GM18505 (cell line): ENCODE data around the gene TM9SF2.
"Not testable (repeated sequence)": the region's sequence is repeated elsewhere in the genome, so short reads cannot be mapped to it uniquely, and the experiment has no call there.

ENCODE experiments used
- ATAC-seq: cut with Tn5 transposase; IDR thresholded peaks from one replicate; pipeline ENCODE4 v1.9.1; 2021; ENCODE audit not compliant: unreplicated experiment
- POLR2A ChIP-seq: IDR thresholded peaks from 4 replicates; pipeline ENCODE4 v1.6.1; 2011; ENCODE audit warnings: borderline replicate concordance; ENCODE audit not compliant: insufficient read depth, insufficient read length; ENCODE audit errors: extremely low read depth

Gene TM9SF2

DNA sequence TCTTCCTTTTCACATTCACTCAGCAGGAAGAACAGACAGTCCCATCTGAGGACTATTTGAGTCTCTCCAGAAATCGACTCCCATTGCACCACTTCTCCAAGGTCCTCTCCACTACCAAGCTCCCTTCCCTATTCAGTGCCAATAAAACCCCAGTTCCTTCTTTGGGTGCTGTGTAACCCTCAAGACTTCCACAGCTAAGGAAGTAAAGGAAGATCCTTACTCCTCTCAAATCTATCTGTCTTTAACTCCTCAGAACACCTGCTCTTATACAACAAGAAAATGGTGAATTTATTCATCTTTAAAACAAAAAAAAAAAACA is 29.2 kb upstream of the TM9SF2 start:
- no peak for TF ChIP-seq POLR2A
- no peak for ATAC-seq

DNA sequence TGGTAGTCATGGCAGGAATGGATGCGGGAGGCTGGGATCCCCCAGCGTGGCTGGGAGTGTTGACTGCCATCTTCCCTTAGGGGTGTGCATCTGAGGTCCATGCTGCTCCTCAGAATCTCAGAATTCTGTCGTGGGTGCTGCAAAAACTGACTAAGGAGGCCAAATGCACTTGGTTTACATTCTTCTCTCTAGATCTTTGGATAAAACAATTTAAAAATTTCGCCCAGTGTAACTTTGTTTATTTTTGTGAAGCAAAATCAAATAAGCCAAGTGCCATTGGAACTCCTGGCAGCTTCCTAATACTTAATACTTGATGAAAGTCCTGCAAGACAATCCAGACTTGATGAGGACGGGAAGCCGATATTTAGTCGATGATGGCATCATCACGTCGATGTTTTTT is 27.8 kb upstream of the TM9SF2 start:
- TF ChIP-seq POLR2A = no peak
- no peak for ATAC-seq

DNA sequence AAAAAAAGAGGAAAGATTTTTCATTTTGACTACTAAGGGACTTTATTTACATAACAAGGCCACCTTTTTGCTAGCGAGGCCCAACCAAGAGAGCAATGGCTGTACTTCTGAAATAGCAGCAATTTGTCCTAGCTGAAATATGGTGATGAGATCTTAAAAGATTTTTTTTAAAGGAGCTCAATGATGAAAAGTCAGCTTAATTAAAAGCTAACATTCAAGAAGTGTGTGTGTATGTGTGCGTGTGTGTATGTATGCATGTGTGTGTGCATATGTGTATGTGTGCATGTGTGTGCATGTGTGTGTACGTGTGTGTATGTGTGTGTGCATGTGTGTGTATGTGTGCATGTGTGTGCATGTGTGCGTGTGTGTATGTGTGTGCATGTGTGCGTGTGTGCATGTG is 24.6 kb upstream of the TM9SF2 start:
- ATAC-seq = no peak
- TF ChIP-seq POLR2A = no peak

DNA sequence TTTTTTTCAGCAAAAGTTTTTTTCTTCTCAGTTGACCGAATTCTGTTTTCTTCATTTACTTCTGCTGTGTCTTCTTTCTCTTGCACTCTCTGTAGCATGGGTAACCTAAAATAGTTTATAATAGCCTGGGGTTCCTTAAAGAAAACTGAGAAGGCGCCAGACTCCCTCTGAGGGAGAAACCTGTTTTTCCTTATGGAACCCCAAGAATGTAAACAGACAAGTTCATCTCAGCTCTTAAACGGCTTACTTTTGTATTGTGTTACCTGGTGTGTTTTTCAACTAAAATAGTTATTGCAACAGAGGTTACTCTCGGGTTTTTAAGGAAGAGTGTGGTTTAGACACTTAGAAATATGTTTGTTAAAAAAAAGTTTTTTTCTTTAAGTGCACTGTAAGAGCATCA is 23.8 kb upstream of the TM9SF2 start:
- ATAC-seq = no peak
- TF ChIP-seq POLR2A = no peak

DNA sequence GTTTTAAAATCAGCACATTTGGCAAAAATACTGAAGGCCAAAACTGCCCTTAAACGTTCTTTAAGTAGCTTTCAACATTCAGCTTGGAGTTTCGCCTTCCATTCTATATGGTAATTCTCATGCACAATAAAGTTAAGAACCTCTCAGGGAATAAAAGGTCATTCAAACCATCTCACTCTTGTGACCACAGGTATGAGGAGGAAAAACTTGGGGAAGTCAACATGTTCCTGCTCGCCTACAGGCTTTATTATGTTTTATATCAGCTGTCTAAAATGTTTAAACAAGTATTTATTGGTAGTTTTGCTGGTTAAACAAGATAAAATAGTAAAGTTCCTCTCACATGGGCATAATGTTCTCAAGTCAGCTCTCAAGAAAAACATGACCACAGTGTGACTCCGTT is 19.9 kb upstream of the TM9SF2 start:
- ATAC-seq = no peak
- no peak for TF ChIP-seq POLR2A

DNA sequence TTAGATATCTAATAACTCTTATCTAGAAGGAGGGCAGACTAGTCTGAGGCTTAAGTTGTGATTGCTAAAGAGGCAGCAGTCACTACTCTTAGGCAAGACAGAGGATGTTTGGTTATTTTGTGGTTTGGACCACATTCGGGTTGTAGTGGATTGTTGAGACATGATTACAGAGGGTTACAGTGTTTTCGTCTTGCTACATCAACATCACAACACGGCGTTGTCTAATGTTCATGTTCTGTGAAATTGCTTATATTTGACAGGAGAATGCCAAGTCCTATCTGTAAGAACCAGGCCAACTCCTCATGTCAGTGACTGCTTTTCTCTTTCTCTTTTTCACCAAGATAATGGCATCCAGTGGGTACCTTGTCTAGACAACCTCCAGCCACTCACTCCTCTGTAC is 16.8 kb upstream of the TM9SF2 start:
- no peak for TF ChIP-seq POLR2A
- no peak for ATAC-seq

DNA sequence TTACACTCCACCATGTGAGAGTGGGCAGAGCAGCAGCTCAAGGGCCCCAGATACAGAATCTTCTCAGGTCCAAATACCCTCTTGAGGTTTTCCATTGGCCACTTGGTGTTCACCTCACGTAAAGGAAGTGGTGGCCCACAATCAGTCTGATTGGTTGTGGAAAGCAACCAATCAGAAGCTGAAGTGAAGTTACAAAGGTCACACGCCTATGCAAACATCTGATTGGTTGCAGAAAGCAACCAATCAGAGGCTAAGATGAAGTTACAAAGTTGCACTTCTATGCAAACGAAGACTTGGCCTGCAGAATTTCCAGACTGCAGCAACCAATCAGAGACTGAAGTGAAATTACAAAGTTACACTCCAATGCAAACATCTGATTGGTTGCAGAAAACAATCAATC is 14.3 kb upstream of the TM9SF2 start:
- no peak for TF ChIP-seq POLR2A
- ATAC-seq = no peak

DNA sequence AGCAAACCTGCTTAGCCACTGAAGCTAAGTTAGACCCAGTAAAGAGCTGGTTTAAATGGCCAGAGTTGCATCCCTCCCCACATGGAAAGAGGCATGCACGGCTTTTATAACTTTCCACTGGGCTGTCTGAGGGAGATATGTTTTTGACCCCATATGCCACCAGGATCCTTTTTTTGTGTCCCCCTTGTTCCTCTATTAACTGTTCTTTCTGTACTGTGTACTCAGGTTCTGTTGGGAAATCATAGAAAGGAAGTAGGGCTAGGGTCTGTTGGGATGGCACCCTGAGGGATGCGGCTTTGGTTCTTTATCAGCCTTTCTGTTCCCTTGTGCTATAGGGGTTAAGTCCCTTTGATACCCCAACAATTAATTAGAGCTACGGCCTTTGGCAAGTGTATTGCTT is 12.2 kb upstream of the TM9SF2 start:
- TF ChIP-seq POLR2A = no peak
- no peak for ATAC-seq

DNA sequence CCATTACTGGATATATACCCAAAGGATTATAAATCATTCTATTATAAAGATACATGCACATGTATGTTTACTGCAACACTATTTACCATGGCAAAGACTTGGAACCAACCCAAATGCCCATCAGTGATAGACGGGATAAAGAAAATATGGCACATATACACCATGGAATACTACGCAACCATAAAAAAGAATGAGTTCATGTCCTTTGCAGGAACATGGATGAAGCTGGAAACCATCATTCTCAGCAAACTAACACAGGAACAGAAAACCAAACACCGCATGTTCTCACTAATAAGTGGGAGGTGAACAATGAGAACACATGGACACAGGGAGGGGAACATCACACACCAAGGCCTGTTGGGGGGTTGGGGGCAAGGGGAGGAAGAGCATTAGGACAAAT is 9.5 kb upstream of the TM9SF2 start:
- ATAC-seq = not testable (repeated sequence)

DNA sequence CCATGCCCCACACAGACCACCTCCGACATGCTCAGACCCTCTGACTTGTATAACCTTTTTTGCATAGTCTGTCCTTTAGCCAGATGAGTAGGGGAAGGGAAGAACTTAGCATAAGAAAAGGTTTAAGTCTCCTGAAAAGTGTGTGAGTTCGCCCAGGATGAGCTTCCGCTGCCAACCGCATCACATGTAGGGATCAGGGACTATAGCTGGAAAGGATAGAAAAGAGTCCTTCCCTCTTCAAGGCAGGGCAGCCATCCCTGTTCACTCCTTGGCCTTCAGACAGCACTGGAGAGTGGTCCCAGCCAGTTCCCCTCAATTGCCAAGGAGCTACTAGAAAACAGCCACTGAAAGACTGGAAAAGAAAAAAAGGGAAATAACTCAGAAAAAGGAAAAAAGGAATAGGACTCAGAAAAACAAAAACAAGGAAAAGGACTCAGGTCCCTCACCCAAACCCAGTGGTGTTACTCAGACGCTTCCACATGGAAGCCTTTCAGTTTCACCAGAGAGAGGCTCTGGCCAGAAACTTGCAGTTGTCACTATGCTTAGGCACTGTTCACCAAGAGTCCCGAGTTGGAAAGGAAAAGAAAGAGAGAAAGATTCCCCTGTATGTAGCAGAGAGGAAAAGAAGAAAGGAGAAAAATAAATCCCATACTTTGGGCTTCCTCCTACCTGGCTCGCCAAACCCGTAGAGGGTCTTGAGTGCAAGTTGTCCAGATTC is 5.6 kb upstream of the TM9SF2 start:
- TF ChIP-seq POLR2A = no peak
- ATAC-seq = no peak

DNA sequence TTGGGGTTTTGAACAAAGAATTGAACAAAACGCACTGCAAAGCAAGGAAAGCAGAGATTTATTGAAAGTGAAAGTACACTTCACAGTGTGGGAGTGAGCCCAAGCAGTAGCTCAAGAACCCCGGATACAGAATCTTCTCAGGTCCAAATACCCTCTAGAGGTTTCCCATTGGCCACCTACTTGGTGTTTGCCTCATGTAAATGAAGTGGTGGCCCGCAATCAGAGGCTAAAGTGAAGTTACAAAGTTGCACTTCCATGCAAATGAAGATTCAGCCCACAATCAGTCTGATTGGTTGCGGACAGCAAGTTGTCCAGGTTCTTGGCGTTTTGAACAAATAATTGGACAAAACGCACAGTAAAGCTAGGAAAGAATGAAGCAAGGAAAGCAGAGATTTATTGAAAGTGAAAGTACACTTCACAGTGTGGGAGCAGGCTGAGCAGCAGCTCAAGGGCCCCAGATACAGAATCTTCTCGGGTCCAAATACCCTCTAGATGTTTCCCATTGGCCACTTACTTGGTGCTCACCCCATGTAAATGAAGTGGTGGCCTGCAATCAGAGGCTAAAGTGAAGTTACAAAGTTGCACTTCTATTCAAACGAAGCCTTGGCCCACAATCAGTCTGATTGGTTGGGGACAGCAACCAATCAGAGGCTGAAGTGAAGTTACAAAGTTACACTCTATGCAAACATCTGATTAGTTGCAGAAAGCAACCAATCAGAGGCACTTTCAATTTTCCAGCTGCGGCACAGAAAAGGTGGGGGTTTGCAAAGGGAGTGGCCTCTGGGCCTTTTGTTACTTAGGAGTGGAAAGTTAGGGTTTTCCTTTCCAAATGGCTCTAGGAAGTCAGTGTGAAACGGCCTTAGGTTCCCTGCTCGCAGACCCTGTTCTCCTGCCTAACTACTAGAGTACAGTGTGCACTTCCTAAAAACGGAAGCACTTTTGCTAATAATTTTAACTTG is 4.8 kb upstream of the TM9SF2 start:
- TF ChIP-seq POLR2A = peak; percentile 50
- peak; percentile 26 for ATAC-seq

DNA sequence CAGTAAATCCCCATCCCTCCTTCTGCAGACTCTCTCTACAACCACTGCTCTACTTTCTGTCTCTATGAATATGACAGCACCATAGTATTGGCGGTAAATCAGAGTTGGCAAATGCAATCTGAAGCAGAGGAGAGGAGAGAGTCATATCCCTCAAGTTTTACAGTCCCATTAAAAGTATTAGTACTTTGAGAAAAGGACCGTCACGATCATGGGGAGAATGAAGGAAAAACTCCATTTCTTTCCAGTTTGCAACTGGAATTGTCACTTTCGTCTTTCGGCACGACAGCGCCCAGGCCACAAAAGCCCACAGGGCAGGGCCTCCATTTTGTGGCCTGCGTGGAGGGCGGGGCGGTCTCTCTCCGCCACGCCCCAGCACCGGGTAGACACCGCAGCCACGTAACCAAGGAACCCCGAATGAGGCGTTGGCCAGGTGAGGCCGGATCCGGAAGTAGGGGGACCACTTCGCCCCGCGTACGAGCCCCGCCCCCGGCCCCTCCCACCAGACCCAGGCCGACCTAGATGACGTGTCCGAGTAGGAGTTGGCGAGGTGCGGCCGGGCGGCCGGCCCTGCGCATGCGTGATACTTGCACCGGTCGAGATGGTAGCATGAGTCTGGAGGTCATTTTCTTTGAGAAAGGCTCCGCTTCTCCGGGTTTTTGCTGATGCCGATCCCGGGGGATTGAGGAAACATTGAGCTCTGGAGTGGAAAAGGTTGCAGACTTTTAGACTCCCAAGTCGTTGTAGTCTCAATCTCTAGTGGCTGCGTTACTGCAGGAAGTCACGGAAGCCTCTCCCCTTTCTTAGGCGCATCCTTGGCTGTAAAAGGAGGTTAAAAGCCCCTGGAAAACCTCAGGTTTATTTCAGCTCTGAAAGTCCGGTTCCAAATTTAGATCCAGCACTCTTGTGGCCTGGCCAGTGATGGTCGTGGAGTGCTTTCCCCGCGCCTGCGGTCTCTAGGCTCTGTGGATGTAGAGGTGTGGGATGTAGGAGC is 2.8 kb upstream of the TM9SF2 start:
- peak; percentile 57 for ATAC-seq
- peak; percentile 76 for TF ChIP-seq POLR2A

DNA sequence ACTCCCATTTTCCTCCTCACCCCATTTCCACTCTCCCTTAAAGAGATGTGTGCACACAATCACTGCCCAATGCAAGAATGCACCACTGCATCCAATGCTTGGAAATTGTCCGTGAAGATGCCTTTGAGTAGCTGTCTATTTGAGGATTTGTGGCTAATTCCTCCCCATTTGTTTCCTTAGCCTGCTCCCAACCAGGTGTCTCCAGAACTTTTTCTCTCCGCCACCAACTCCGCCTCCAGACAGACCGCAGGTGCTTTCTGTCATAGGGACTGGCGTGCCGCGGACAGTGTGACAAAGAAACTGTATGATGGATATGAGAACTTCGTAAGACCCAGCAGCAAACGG is 461 bp upstream of the TM9SF2 start:
- peak; percentile 7 for ATAC-seq
- TF ChIP-seq POLR2A = no peak
